HG03064 (cell line): ENCODE data around the gene SPAG5.
A peak's percentile ranks its signal among the peaks of the same experiment; 100 is the strongest.

Source experiments
- ATAC-seq: cut with Tn5 transposase; IDR thresholded peaks from one replicate; pipeline ENCODE4 v1.9.1; 2021; ENCODE audit warnings: low read depth; ENCODE audit not compliant: unreplicated experiment

SPAG5 gene, protein sequence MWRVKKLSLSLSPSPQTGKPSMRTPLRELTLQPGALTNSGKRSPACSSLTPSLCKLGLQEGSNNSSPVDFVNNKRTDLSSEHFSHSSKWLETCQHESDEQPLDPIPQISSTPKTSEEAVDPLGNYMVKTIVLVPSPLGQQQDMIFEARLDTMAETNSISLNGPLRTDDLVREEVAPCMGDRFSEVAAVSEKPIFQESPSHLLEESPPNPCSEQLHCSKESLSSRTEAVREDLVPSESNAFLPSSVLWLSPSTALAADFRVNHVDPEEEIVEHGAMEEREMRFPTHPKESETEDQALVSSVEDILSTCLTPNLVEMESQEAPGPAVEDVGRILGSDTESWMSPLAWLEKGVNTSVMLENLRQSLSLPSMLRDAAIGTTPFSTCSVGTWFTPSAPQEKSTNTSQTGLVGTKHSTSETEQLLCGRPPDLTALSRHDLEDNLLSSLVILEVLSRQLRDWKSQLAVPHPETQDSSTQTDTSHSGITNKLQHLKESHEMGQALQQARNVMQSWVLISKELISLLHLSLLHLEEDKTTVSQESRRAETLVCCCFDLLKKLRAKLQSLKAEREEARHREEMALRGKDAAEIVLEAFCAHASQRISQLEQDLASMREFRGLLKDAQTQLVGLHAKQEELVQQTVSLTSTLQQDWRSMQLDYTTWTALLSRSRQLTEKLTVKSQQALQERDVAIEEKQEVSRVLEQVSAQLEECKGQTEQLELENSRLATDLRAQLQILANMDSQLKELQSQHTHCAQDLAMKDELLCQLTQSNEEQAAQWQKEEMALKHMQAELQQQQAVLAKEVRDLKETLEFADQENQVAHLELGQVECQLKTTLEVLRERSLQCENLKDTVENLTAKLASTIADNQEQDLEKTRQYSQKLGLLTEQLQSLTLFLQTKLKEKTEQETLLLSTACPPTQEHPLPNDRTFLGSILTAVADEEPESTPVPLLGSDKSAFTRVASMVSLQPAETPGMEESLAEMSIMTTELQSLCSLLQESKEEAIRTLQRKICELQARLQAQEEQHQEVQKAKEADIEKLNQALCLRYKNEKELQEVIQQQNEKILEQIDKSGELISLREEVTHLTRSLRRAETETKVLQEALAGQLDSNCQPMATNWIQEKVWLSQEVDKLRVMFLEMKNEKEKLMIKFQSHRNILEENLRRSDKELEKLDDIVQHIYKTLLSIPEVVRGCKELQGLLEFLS

DNA sequence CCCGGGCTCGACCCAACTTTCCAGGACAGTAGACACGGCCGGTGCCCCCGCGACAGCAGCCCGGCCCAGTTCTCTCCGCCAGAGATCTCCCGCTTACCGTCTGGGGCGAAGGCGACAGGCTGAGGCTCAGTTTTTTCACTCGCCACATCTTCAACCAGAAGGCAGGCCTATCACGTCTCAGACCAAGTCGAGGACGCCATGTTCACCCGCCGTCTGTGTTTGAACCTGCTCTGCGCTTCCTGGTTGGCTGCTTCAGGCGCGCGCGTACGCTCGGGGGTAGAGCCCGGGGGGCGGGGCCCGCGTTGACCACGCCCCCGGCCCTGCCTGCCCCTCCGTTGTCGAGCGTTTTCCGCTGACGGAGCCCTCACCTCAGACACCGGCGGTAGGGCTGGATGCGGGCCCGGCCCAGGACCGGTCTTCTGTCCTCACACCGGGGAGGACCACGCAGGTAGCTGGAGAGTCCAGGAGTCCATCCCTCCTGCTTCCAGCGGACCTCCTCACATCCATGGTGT, at the start of gene SPAG5:
Gene SPAG5 (minus strand): TSS at position 227 of the 512 bp plus-strand sequence. CDS start 79 bp downstream, at position 148.
- ATAC-seq: peak; percentile 70

GRCh38 chr17:28646039-28646754, 47.4 kb upstream of the SPAG5 start:
- no peak for ATAC-seq

GRCh38 chr17:28645576-28645939, 46.7 kb upstream of the SPAG5 start:
- ATAC-seq: no peak

DNA sequence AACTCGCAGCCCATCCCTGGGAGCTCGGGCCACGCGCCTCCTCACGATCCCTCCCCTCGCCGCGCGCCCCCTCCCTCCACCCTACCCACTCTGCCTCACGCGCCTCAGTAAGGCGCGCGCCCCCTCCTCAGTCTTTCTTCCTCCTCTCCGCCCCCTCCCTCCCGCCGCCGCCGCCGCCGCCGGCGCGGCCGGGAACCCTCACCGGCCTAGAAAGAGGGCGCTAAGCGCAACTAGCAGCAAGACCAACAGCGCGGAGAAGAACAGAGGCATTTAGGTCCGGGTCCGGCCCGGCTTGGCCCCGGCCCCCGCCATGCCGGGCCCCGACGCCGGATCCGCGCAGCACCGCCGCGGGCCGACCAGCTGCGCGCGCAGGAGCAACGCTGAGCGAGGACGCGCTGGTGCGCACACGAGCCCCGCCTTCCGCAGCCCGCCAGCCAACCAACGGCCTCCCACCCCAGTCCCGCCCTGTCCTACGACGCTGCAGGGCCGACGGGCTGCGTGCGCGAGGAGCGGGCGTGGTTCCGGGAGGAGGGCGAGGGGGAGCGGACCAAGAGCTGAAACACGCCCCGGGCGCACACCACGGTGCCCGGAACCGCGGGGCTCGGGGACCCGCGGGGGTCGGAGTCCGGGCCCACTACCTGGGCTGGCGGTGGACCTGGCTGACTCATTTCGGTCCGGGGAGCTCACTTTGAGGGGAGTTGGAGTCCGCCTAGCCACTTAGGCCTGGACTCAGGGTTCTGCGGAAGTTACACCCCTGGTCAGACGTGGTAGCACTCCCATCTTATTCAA, 46.2 kb upstream of the SPAG5 start, which contains the start of gene BLTP2:
Gene BLTP2 (minus strand): TSS at position 372 of the 789 bp plus-strand sequence. CDS start 102 bp downstream, at position 270.
- ATAC-seq: peak; percentile 82

GRCh38 chr17:28643983-28644786, 45.4 kb upstream of the SPAG5 start:
- ATAC-seq: no peak

- no peak for ATAC-seq
These were observed 42.8 kb upstream of the SPAG5 start for GRCh38 chr17:28641579-28641978.

- ATAC-seq: no peak
These were observed 36.7 kb upstream of the SPAG5 start for GRCh38 chr17:28635506-28635905.

GRCh38 chr17:28634206-28634865, 35.5 kb upstream of the SPAG5 start:
- no peak for ATAC-seq

- no peak for ATAC-seq
These were observed 28.0 kb upstream of the SPAG5 start for GRCh38 chr17:28626818-28627217.

DNA sequence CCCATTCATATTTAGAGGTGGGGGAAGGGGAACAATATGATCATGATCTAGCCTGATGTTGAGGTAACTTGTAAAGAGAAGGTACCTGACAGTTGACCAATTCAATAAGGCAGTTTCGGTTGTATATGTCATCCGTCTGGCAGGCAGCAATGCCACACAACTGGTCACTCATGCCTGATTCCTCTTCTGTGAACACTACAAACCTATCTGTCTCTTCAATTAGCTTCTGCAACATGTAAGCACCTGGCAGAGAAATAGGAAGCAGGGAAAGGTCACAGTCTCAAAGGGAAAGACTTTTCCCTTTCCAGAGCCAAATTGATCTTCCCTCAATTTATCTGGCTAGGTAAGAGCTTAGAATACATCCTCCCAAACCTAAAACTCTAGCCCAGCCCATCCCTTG, 25.3 kb upstream of the SPAG5 start:
- no peak for ATAC-seq

- ATAC-seq: no peak
These were observed 24.9 kb upstream of the SPAG5 start for GRCh38 chr17:28623696-28624095.

DNA sequence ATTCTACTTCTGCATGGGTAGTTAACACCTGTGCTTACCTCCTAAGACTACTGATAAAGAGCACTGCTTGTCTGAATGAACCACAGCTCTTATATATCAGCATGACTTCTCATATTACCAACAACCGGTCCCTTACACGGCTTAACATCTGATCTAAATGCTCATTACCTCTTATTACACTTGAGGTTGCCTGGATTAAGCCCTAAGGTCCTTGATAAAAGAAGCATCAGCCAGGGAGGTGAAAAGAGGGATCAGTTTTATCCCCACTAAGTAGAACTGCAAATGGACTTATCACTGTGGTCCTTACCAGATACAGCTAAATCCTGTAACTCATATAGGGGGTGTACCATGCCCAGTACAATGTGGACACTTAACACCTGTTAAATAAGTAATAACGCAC, 23.4 kb upstream of the SPAG5 start:
- no peak for ATAC-seq

GRCh38 chr17:28620010-28620409, 21.2 kb upstream of the SPAG5 start:
- ATAC-seq: no peak

GRCh38 chr17:28618464-28618863, 19.6 kb upstream of the SPAG5 start:
- no peak for ATAC-seq

GRCh38 chr17:28616281-28616680, 17.5 kb upstream of the SPAG5 start:
- no peak for ATAC-seq

GRCh38 chr17:28615260-28615940, 16.6 kb upstream of the SPAG5 start:
- ATAC-seq: no peak

GRCh38 chr17:28613931-28614381, 15.1 kb upstream of the SPAG5 start, which contains the start of gene RSKR:
Gene RSKR, minus strand, starts transcription at chr17:28614185. Its CDS starts 24 bp downstream, at chr17:28614161.
- ATAC-seq: no peak
